HepG2 (cell line): ENCODE results near the gene NRL. TPM values are rescaled to one million over a fixed set of nuclear protein-coding genes. Genes with fewer than 3 reads are reported as not detected.

Experiments used
- ATAC-seq: fragments of 200-7000 bp; cut with Tn5 transposase; 3 replicates; pipeline ENCODE4 v1.9.1; 2020; ENCODE audit warnings: mild to moderate bottlenecking, moderate library complexity
- BruUV-seq: library from RNA; stranded (reverse); fragments of 400-500 nt; replicated peaks from 2 replicates; lab custom pipeline; 2021; lab: Mats Ljungman, UMichigan
- CTCF ChIA-PET: fragments of 300-600 bp; formaldehyde crosslinking; extraction: SDS; loops from one replicate; lab custom pipeline; 2021; ENCODE audit warnings: low total read pairs, inconsistent platforms, low intra/inter-chr PET ratio; lab: Yijun Ruan, JAX
- POLR2A ChIA-PET: fragments of 350-600 bp; sonication (Branson Sonifier 250); formaldehyde crosslinking; loops from one replicate; lab custom pipeline; 2020; ENCODE audit warnings: antibody characterized with exemption, inconsistent platforms; lab: Yijun Ruan, JAX
- DNase-seq: peaks from one replicate; pipeline ENCODE4 v3.0.0-alpha.2; 2015; ENCODE audit warnings: low spot score
- FAIRE-seq: peaks from 3 replicates; lab custom pipeline; 2011; peaks lifted over from hg19 to GRCh38; lab: Jason Lieb, UNC
- H2AFZ ChIP-seq: one replicate; pipeline ENCODE4 v1.6.1; 2011; ENCODE audit warnings: low read length, inconsistent platforms
- H3K27ac ChIP-seq: fragments of 300-600 bp; 3 replicates; pipeline ENCODE4 v1.8.0; 2011; ENCODE audit warnings: mixed run types, mild to moderate bottlenecking, mixed read lengths, low read length, inconsistent platforms; ENCODE audit not compliant: insufficient read depth; ENCODE audit errors: extremely low read length
- H3K27me3 ChIP-seq, 2 experiments: fragments of 200-600 bp in 1 of 2; 2 replicates in 1 of 2; 3 replicates in 1 of 2; pipeline versions ENCODE4 v1.6.0 to v1.8.0; 2011; ENCODE audit warnings: low read length in 2 of 2, mild to moderate bottlenecking in 2 of 2, moderate library complexity in 2 of 2, inconsistent platforms in 1 of 2; ENCODE audit not compliant: insufficient read depth in 2 of 2, control insufficient read depth in 1 of 2
- H3K36me3 ChIP-seq, 2 experiments: fragments of 200-600 bp in 1 of 2; replicated peaks in 1 of 2; 2 replicates in 1 of 2; 3 replicates in 1 of 2; pipeline versions ENCODE4 v1.5.1 to v1.8.0; 2011; ENCODE audit warnings: low read length in 2 of 2, inconsistent platforms in 1 of 2; ENCODE audit not compliant: insufficient read depth in 2 of 2, control insufficient read depth in 1 of 2
- H3K4me1 ChIP-seq: 2 replicates; pipeline ENCODE4 v1.5.1; 2012; ENCODE audit warnings: low read length, inconsistent platforms; ENCODE audit not compliant: insufficient read depth
- H3K4me2 ChIP-seq: 2 replicates; pipeline ENCODE4 v1.6.0; 2011; ENCODE audit warnings: low read depth, low read length, inconsistent platforms
- H3K4me3 ChIP-seq, 3 experiments: fragments of 200-600 bp in 1 of 3; sonication (generic), shearing (Covaris generic) in 1 of 3; replicated peaks in 1 of 3; 2 replicates each; pipeline ENCODE4 v1.5.1; 2011 to 2016; ENCODE audit warnings: low read length in 3 of 3, inconsistent platforms in 2 of 3, low read depth in 2 of 3, mild to moderate bottlenecking in 2 of 3, control low read depth in 1 of 3, mixed read lengths in 1 of 3; ENCODE audit not compliant: insufficient read depth in 1 of 3
- H3K79me2 ChIP-seq: one replicate; pipeline ENCODE4 v1.6.1; 2011; ENCODE audit warnings: low read length, inconsistent platforms; ENCODE audit not compliant: insufficient read depth
- H3K9ac ChIP-seq: 2 replicates; pipeline ENCODE4 v1.6.0; 2011; ENCODE audit warnings: mild to moderate bottlenecking, low read depth, low read length, inconsistent platforms; ENCODE audit not compliant: insufficient read depth
- H3K9me3 ChIP-seq: 2 replicates; pipeline ENCODE4 v1.5.1; 2012; ENCODE audit warnings: mild to moderate bottlenecking, low read length
- H4K20me1 ChIP-seq: 2 replicates; pipeline ENCODE4 v1.6.0; 2011; ENCODE audit warnings: inconsistent platforms, mild to moderate bottlenecking, low read length, moderate library complexity; ENCODE audit not compliant: insufficient read depth
- IRX3 ChIP-seq: sonication (generic); formaldehyde crosslinking; IDR thresholded peaks from 2 replicates; pipeline ENCODE4 v1.8.1; 2023; ENCODE audit warnings: mild to moderate bottlenecking, low read depth, missing genetic modification reagents, borderline replicate concordance
- MIXL1 ChIP-seq: IDR thresholded peaks from 2 replicates; pipeline ENCODE4 v1.6.1; 2016
- MTA1 ChIP-seq: sonication (generic); formaldehyde crosslinking; IDR thresholded peaks from 2 replicates; pipeline ENCODE4 v1.4.0; 2020; ENCODE audit warnings: missing genetic modification reagents, mild to moderate bottlenecking, borderline replicate concordance
- NFE2 ChIP-seq: sonication (generic); formaldehyde crosslinking; IDR thresholded peaks from 2 replicates; pipeline ENCODE4 v1.4.0; 2020; ENCODE audit warnings: missing genetic modification reagents
- ONECUT2 ChIP-seq: sonication (generic); formaldehyde crosslinking; IDR thresholded peaks from 2 replicates; pipeline ENCODE4 v1.4.0; 2020; ENCODE audit warnings: missing genetic modification reagents
- RFX5 ChIP-seq: IDR thresholded peaks from 2 replicates; pipeline ENCODE4 v1.6.1; 2011; ENCODE audit warnings: low read depth, low read length, improper control_type of control experiment
- TARDBP ChIP-seq: sonication (generic); formaldehyde crosslinking; IDR thresholded peaks from 2 replicates; pipeline ENCODE4 v1.8.0; 2022; ENCODE audit warnings: mild to moderate bottlenecking, missing genetic modification reagents
- ZNF205 ChIP-seq: IDR thresholded peaks from 2 replicates; pipeline ENCODE4 v1.6.1; 2018; ENCODE audit warnings: missing biosample characterization, missing genetic modification reagents
- ZNF256 ChIP-seq: sonication (generic); formaldehyde crosslinking; conservative IDR thresholded peaks from 2 replicates; pipeline ENCODE4 v1.4.0; 2020; ENCODE audit warnings: missing genetic modification reagents
- ZNF615 ChIP-seq: sonication (generic); formaldehyde crosslinking; IDR thresholded peaks from 2 replicates; pipeline ENCODE4 v1.5.0; 2020; ENCODE audit warnings: mild to moderate bottlenecking, missing genetic modification reagents, borderline replicate concordance
- ZNF646 ChIP-seq: sonication (generic); formaldehyde crosslinking; IDR thresholded peaks from 2 replicates; pipeline ENCODE4 v1.9.0; 2021; ENCODE audit warnings: mild to moderate bottlenecking, missing genetic modification reagents
- ZNF704 ChIP-seq: sonication (generic); formaldehyde crosslinking; IDR thresholded peaks from 2 replicates; pipeline ENCODE4 v1.8.1; 2023; ENCODE audit warnings: mild to moderate bottlenecking, inconsistent platforms, moderate library complexity, missing genetic modification reagents, borderline replicate concordance
- WGBS: methylation state at CpG from one replicate; pipeline ENCODE4 v1.1.6; 2017; ENCODE audit warnings: low lambda C conversion rate; 5-methylcytosine and 5-hydroxymethylcytosine counted together
- in situ Hi-C: cut with HindIII; loops from 2 replicates; pipeline ENCODE4 v1.10.0; 2017; ENCODE audit warnings: low pct_unique_long_range_greater_than_20kb; ENCODE audit not compliant: extremely low pct_ligation_motif_present
- intact Hi-C: fragments of 100-400 bp; cut with micrococcal nuclease; formaldehyde crosslinking; loops from one replicate; pipeline ENCODE4 v1.10.0; 2022; ENCODE audit not compliant: unreplicated experiment
- polyA plus RNA-seq, 8 experiments: library from polyadenylated mRNA; depleted of rRNA in 3 of 8; stranded (reverse) in 7 of 8; unstranded in 1 of 8; fragments of >200 nt; fragmentation: Illumina TruSeq in 4 of 8; extraction: Trizol in 4 of 8; gene quantifications; 2 replicates each; pipeline versions ENCODE4 v1.2.1 to v1.2.3, GENCODE V29; 2011 to 2016; ENCODE audit warnings: low read depth in 4 of 8, missing spikeins in 1 of 8, mixed read lengths in 1 of 8; ENCODE audit not compliant: insufficient read depth in 1 of 8
- total RNA-seq, 5 experiments: library from RNA; depleted of rRNA; stranded (reverse); fragments of >200 nt; fragmentation: Illumina TruSeq; extraction: Trizol; gene quantifications; 2 replicates each; pipeline ENCODE4 v1.2.3, GENCODE V29; 2016; ENCODE audit warnings: low read depth in 1 of 5

Gene NRL
- total and polyA plus RNA-seq, 2 of the 13 experiments (the other 11 are each of a cell fraction or from before 2014, with no cell fraction given): 2.5 to 4.7 TPM

- H3K9ac ChIP-seq: no peak overlapping the region
- no peaks in the 10 kb centered on the region for H3K9me3 ChIP-seq
- H3K27me3 ChIP-seq: peaks cover 0 to 3% of the 10 kb centered on the region in 2 experiments; a peak in 1 of 5 replicates
- H3K4me2 ChIP-seq: no peak overlapping the region
- no peak overlapping the region for H3K4me3 ChIP-seq
- no peak for ATAC-seq
- H4K20me1 ChIP-seq: peaks cover 7% of the 10 kb centered on the region
- H3K27ac ChIP-seq: no peak overlapping the region
- no peak overlapping the region for H2AFZ ChIP-seq
- BruUV-seq: no TSS peak
- peaks cover 29% of the 10 kb centered on the region for H3K79me2 ChIP-seq
- no peak for TF ChIP-seq ONECUT2 (CRISPR knock-in tag)
- no peak for TF ChIP-seq ZNF205 (CRISPR knock-in tag)
- 0 out of 2 replicates have a peak, but pooled peaks have one; percentile 0 for TF ChIP-seq MTA1
- TF ChIP-seq TARDBP (CRISPR knock-in tag): no peak
- no peak for TF ChIP-seq NFE2 (CRISPR knock-in tag)
- no peak for TF ChIP-seq RFX5
- WGBS: 96% methylated on average over 9 of the region's 9 CpGs
- peaks cover 41 to 49% of the 10 kb centered on the region in 2 experiments for H3K36me3 ChIP-seq
- ChIA-PET POLR2A (interaction anchor here (4.5 to 11.8 kb wide), 4 partner anchors 8 to 56 kb away, joined by 22 to 233 read pairs (median 194); partner anchors contain the start of genes DCAF11, EMC9, IRF9 and NRL), CTCF (no interaction called here)
- in situ Hi-C loops: no loop called here
- peaks cover 26% of the 10 kb centered on the region for H3K4me1 ChIP-seq
- intact Hi-C loops: no loop called here
- FAIRE-seq: no peak
- no peak for DNase-seq
These were observed 35.8 kb upstream of the NRL start for GRCh38 chr14:24150567-24150966.

GRCh38 chr14:24150061-24150460 lies 35.3 kb upstream of the NRL start:
- no peak overlapping the region for H2AFZ ChIP-seq
- WGBS: 96% methylated on average over 9 of the region's 9 CpGs
- no peak overlapping the region for H3K27ac ChIP-seq
- no TSS peak for BruUV-seq
- intact Hi-C loops (no loop called here), in situ Hi-C loops (no loop called here)
- peaks cover 36 to 44% of the 10 kb centered on the region in 2 experiments for H3K36me3 ChIP-seq
- ChIA-PET POLR2A (interaction anchor here (1.0 to 8.5 kb wide), 4 partner anchors 9 to 55 kb away, joined by 3 to 233 read pairs (median 102); partner anchors contain the start of genes DCAF11, EMC9, IRF9 and NRL), CTCF (no interaction called here)
- H3K9me3 ChIP-seq: no peaks in the 10 kb centered on the region
- ATAC-seq: no peak
- H3K4me2 ChIP-seq: no peak overlapping the region
- H4K20me1 ChIP-seq: peaks cover 7% of the 10 kb centered on the region
- peaks cover 0 to 3% of the 10 kb centered on the region in 2 experiments; a peak in 1 of 5 replicates for H3K27me3 ChIP-seq
- FAIRE-seq: no peak
- H3K4me1 ChIP-seq: peaks cover 31% of the 10 kb centered on the region
- no peak overlapping the region for H3K4me3 ChIP-seq
- H3K9ac ChIP-seq: no peak overlapping the region
- no peak for DNase-seq
- peaks cover 34% of the 10 kb centered on the region for H3K79me2 ChIP-seq
- TF ChIP-seq MIXL1 (CRISPR knock-in tag) (no peak), ZNF704 (CRISPR knock-in tag) (no peak), ZNF646 (no peak), ZNF615 (CRISPR knock-in tag) (no peak), ZNF256 (no peak), IRX3 (CRISPR knock-in tag) (no peak)
